Measurements from ENCODE around the gene TSEN15.
"Not testable (repeated sequence)": the region's sequence is repeated elsewhere in the genome, so short reads cannot be mapped to it uniquely, and the experiment has no call there.

Gene TSEN15

DNA sequence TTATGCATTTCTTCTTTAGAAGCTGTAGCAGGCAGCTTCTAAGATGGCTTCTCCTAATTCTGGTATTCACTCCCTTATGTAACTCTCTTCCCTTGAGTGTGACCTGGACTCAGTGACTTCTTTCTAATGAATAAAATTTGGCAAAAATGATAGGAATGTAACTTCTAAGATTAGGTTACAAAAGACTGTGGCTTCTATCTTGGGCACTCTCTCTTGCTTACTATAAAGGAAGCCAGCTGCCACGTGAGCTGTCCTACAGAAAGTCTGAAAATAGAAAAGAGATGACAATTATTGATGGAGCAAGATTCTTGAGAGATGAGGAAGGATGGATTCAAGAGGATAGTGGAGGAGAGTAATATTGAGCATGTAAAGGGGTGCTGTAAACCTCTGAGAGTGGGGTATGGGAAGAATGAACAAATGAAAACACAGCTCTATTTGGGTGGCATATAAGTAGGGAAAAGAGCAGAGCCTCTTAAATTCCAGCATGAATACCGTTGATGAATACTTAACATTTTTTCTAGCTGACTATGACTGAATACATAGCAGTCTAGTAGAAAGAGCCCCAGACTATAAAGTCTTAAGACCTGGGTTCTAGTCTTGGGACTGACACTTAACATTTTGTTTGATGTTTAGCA lies 5.5 kb downstream of the TSEN15 start:
- DNase-seq: no peak

DNA sequence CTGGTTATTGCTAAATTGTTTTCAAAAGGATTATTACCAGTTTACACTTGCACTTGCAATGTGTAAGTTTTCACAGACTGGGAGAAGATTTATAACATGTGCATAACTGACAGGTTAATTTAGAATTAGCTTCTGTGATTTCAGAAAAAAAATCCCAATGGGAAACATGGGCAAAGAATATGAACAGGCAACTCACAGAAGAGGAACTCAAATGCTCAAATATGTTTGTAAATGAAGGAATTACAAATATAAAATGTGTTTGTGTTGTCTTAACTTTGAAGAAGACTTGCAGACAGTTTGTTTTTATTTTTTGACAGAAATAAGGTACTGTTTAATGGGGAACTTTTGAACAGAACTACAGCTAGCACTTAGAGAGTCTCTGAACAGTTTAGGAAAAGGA lies 8.4 kb downstream of the TSEN15 start:
- DNase-seq: no peak

DNA sequence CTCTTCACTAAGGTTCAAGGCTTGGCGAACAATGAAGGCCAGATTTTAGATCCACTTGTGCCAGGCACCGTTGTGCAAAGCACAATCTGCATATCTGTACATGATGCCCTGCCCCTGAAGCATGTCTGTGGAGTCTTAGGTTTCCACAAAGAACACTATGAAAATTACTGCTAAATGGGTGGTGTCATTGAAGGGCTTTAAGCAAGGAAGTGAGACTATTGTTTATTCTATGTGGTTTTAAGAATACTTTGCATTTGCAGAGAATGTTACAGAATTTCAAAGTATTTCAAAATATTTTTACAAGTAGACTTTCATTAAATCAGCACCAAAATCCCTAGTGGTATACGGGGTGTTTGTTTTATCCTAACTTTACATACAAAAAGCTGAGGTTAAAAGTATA lies 8.8 kb downstream of the TSEN15 start:
- DNase-seq: no peak

DNA sequence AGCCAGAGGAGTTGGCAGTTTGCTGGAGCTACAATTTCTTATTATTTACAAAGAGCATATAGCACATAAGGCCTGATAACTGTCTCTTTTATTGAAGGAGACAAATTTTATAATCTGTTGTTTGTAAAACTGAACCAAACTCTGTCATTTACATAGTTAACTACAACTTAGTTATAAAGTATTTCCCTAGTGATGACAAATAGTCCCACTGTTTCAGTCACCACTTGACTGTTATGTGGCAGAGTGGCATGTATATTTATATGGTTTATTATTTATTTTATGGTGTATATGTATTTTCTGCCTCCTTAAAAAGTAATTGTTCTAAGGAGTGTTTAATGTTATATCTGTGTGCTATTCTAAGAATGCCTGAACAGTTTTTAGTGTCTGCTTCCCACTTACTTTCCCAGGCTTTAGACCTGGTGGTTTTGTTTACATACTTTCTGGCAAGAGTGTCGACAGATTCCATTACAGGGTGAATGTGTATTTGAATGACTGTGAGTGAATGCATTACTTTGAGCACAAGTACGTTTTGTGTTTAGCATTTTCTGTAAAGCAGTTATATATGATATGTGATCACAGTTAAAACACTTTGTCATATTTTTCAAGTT lies 10.0 kb downstream of the TSEN15 start:
- no peak for DNase-seq

DNA sequence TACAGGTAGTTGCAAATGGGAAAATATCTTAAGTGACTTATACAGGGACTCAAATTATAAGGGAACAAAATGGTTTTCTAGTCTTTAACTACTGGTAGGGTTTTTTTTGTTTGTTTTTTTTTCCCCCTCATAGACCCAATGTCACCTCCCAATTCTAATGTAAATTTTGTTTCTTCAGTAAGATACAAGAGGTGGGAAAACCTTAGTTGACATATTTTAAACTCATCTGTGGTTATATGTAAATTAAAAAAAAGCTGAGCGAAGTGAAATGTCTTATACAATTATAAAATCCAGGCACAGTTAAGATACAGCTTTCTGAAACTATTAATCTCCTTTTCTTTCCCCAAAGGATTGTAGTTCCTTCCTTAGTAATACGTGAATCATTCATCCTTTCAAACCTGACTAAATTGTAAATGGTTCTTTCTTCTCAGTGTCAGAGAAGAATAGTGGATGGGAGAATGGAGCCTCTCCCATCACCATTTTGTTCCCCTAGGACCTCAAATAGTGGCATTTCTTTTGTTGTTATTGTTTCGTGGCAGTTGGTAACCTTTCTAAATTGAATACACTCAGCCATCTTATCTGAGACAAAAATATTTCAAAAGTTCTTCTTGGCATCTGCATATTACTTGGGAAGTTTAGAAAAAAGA lies 11.2 kb downstream of the TSEN15 start:
- no peak for DNase-seq

DNA sequence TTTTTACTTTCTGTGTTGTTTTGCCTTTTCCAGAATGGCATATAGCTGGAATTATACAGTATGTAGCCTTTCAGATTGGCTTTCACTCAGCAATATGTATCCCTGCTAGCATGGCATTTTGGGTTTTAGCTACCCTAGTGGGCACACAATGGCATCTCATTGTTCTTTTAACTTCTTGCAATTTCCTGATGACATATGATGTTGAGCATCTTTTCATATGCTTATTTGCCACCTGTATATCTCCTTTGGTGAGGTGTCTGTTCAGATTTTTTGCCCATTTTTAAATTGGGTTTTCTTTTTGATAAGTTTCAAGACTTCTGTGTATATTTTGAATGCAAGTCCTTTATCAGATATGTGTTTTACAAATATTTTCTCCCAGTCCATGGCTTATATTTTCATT lies 14.0 kb downstream of the TSEN15 start:
- no peak for DNase-seq

DNA sequence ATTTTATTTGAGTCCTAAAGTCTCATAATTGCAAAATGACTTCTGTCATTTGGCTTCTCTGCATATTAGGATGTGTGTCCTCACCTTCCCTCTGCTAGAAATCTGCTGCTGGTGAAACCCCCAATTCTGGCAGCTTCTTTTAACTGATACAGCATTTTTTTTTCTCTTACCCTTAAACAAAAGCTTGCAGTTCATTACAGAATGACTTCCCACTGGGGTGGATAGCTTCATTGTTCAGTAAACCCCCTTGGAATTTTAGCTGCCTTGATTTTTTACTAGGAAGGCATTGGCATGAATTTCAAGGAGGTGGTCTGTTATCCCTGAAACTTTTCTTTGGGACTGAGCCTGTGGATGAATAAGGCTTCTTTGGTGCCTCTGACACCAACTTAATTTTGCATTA lies 16.8 kb downstream of the TSEN15 start:
- DNase-seq: no peak

DNA sequence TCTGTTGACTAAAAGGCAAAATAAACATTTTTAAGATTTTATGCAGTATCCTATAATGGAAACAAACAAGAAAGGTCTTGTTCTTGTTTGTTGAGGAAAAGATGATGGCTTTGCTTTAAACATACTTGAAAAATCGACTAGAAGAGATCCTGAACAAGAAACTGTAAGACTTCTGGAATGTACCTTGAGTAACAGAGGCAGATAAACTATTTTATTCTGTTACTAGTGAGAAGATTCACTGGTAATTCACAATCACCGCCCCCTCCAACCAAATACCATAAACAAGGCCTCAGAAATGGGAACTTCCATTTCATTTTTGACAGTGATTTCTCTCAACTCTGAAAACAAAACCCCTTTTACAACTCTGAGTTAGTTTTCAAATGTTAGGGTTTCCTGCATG lies 18.1 kb downstream of the TSEN15 start:
- no peak for DNase-seq

DNA sequence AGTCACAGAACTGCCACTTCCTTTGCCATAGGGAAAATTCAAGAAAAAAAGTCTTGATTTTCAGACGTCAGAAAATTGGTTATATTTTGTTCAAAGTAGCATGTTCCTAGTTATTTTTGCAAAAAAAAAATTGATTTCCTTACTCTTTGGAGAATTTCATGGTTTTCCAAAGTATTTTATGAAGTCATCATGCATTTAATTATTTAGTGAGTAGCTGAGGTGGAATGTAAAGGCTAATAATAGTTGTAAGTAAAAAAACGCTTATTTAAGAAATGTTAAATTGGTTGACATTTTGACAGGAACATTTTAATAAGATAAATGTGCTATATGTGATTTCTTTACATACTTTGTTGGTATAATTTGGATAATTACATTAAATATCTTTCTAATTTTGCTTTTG lies 20.8 kb downstream of the TSEN15 start:
- DNase-seq: no peak

DNA sequence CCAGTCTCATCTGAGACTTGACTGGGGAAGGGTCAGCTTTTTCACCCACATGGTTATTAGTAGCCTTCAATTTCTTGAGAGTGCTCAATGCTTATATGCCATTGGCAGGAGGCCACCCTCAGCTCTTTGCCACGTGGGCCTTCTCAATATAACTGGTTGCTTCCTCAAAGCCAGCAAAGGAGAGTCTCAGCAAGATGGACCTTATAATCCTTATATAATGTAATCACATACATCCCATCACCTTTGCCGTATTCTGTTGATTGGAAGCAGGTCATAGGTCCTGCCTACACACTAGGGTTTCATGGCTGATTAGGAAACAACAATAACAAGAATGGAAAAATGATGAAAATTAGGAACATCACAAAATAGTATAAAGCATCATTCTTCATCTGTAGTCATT lies 22.9 kb downstream of the TSEN15 start:
- DNase-seq: no peak

DNA sequence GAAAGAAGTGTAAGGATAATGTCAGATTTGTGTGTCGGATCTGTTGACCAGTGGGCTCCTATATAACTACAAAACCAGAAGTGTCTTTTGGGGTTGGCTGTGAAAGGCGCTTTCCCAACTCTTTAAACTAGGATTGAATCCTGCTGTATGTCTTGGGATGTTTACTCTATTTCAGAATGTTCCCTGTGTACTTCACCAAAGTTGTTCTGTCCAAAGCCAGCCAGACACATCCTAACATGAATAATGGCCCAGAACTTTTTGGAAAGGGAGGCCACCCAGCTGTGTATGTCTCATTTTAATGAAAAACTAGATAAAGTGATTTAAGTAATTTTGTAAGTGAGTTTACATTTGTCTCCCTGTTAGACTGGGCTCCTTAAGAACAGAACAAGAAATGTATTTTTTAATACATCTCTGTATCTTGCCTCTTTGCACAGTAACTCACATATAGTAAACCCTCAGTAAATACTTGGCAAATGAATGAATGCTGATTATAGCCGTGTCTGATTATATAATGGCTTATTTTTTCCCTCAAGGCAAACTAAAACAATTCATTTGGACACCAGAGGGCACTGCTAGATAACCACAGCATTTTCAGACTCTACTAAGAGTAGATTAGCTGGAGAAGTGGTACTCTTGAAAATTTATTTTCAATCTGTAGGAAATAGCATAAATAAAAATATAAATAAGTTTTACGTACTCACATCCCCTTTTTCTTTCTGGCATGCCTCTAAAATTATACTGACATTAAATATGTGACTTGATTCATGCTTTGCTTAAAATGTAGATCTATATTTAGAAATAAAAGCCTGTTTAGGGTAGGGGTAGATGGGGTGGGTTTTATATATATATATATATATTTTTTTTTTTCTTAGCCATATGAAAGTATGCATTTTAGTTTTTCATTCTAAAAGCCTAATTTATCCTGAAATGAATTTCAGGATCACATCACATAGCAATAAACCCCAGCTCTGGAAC lies 23.8 kb downstream of the TSEN15 start:
- DNase-seq: peak; percentile 59

DNA sequence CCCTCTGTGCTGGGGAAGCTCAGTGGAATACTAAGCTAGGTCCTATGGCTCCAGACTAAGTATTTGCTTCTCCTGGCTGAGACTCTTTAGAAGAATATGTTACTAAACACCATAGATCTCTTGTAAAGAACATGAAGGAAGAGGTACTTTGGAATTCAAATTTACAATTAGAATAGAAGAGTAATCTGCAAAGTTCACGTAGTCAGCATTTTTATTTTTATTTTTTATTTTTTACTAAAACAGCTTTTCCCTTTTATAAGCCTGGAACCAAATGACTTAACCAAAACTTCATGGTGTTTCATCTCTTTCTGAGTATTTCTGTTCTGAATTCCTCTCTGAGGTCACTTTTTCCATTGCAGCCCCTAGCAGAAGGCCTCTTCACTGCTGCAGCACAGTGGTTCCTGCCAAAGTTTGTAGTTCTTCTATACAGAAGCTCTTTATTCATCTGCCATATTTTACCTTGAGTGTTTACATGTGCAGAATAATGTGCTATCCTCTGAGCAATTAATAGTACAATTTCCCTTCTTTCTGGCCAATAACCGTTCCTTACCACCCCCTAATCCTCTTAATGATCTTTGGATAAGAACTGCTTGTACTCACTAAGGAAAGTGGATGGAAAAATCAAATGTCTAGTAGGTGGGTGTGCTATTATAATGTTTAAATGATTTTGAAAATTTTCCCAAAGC lies 27.2 kb downstream of the TSEN15 start:
- no peak for DNase-seq

DNA sequence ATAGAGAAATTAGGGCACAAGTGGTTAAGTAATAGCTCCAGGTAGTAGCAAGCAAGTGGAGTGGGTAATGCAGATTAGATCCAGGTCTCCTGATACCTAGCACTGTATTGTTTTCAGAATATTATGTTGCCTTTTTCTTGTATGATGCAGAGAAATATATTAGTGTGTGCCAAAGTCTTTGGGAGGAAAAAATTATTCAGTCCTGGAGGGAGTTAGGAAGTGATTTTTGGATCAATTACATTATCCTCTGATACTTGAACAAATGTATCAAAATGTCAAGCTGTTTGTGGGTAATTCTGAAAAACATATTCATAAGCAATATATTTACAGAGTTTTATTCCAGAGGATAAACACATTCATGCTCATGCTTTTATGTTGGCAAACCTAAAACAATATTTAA lies 28.8 kb downstream of the TSEN15 start:
- no peak for DNase-seq

DNA sequence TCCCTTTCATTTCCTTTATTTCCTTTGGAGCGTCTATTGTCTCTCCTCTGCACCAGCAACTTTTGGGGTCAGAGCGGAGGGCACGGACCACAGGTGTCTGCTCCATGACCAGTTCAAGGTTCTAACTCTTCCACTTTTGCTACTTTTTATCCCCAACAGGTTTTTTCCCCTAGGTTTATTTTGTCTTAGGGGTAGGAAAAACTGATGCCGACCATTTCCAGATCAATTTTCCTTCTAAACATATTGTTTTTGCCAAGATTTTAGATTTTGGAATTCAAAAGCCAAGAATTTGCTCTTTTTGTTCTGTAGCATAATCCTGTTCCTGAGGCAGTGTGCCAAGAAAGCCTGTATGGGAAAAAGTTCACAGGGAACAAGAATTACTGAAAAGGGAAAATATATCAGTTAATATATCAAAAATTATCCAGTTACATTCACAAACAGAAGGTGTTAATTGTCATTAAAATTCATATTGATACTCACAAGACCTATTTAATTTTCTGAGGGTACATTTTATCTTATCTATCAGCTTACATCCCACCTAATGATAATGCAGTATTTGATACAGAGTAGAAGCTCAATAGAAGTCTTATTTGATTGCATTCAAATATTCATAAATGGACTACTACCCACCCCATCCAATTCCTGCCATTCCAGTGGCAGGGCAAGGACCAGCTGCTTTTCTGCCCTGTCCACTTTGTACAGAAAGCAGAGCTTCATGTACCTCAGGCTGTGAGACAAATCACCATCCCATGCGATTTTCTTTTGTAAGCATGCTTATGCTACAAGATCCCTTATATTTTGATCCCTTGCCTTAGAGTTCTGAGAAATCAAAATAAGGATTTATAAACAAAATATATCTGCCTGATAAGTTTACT lies 31.2 kb downstream of the TSEN15 start:
- no peak for DNase-seq

DNA sequence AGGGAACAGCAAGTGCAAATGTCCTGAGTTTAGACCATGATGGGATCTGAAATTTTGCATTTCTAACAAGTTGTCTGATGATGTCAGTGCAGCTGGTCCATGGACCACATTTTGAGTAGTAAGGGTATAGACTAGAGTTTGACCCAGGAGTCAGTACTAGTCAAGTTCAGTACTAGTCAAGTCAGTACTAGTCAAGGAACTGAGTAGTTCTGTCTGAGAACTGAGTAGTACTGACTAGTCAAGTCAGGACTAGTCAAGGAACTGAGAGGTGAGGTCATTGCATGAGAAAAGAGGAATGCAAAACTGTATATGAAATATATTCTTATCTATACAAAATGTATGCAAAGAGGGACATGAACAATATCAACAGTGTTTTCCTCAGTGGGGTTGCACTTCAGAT lies 34.1 kb downstream of the TSEN15 start:
- DNase-seq: no peak

DNA sequence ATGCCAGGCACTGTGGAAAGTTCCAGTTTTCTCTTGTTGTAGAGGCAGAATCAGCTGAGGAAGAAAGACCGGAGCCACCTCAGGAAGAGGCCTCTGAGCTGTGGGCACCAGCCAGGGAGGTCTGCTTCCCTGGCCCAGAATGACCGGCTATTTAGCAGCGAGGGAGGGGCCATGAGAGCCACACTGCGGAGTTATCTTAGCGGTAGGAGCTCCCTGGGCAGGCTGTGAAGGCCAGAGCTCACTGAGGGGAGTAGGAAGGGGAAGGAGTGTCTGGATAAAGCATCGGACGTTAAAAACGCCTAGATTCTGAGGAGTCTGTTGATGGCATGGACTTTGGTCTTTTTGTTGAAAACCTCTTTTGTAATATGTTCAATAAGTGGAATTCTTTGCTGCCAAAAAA lies 36.5 kb downstream of the TSEN15 start:
- DNase-seq: no peak

DNA sequence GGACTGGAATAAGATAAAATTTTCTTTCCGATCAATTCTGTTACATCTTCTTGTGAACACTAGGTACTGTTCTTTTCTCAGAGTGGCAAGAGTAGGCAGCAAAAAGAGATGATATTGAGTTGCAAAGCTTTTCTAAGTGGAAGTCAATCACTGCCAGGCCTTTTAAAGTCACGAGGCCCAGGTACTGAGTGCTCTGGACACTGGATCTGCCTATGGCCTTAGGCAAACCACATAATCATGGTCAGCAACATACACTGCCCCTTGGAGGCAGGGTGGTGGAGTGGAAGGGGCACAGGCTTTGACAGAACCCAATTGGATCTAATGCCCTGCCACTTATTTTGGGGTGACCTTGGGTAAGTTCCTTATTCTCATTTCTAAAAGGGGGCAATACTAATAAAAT lies 41.5 kb downstream of the TSEN15 start:
- no peak for DNase-seq

DNA sequence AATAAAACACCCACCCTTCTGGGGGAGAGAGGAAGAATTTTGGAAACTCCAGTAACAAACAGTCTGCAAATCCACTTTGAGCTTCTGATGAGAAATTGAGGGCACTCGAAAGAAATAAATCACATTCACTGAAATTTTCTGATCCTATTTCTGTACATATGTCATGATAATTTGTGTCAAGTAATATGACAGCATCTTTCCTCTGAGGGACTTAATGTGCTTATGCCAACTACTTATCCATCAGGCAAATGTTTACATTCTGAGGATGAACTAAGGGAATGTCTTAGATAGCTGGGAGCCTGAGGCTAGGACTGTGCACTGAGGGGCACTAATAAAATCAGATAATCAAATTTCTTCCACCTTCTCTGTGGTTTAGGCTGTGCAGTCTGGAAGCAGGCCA lies 44.5 kb downstream of the TSEN15 start:
- DNase-seq: no peak

DNA sequence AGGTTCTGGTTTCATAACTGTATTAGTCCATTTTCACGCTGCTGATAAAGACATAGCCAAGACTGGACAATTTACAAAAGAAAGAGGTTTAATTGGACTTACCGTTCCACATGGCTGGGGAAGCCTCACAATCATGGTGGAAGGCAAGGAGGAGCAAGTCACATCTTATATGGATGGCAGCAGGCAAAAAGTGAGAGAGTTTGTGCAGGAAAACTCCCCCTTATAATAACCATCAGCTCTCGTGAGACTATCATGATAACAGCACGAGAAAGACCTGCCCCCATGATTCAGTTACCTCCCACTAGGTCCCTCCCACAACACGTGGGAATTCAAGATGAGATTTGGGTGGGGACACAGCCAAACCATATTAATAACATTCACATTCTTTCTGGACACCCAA lies 45.0 kb downstream of the TSEN15 start:
- not testable (repeated sequence) for DNase-seq

DNA sequence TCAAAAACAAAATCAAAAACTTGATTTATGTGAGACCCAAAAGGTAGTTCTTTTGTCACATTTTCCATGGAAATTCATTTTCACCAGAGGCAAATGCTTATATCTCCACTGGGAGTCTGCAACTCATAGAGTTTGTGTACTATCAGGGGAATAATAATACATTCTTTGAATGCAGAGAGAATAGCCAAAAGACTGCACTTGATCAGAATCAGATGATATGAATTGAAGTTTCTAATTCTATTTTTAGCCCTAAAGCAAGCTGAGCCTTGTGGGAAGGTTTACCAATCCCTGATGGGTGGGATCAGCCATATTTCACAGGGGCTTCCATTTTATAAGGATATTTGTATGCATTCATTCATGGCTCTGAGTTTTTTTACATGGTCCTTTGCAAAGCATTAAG lies 49.6 kb downstream of the TSEN15 start:
- no peak for DNase-seq

DNA sequence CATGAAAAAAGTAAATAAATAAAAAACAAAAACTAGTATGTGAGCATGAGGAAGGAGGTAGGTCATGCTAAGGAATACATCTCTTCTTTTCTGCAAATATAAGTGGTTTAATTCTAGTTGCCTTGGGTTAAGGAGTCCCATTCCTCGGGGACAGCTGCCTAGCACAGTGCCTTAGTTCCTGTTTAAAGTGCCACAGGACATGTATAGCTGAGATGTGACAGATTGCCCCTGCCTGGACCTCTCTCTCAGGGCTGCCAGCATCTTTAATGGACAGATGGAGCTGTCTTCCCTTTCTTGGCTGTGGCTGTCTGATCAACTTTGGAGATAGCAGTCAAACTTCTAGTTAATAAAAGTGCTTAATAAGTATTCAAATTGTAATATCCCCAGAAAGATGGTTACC lies 50.0 kb downstream of the TSEN15 start:
- no peak for DNase-seq

Measured in activated CD4-positive, alpha-beta T cell treated with anti-CD3 and anti-CD28 coated beads, Interleukin-2, Interleukin-6, amounts not matched to agents 100 ng/mL and 50 ng/mL, durations not matched to agents 16 hours and 8 hours (primary cell).